Activated naive CD4-positive, alpha-beta T cell treated with anti-CD3 and anti-CD28 coated beads, Interleukin-2, amount 50 U/mL, for 72 hours (primary cell): ENCODE measurements around the gene WDR75. TPM values are rescaled to one million over a fixed set of nuclear protein-coding genes. Genes with fewer than 3 reads are reported as not detected.
A peak's percentile ranks its signal among the peaks of the same experiment; 100 is the strongest.
"Not testable (repeated sequence)": the region's sequence is repeated elsewhere in the genome, so short reads cannot be mapped to it uniquely, and the experiment has no call there.

Experiments
- ATAC-seq, 2 donors: fragments of 150-1000 bp; cut with Tn5 transposase; 2 replicates each; pipeline ENCODE4 v1.10.0; 2021; ENCODE audit warnings: mild to moderate bottlenecking in 2 of 2, moderate library complexity in 2 of 2
- DNase-seq, 2 donors: peaks; one replicate each; pipeline ENCODE4 v3.0.0; 2021 to 2022; ENCODE audit warnings: low spot score in 2 of 2
- H3K27ac Mint-ChIP-seq, 2 donors: one replicate each; pipeline ENCODE4 v1.8.0; 2022; ENCODE audit warnings: mild to moderate bottlenecking in 2 of 2, mixed read lengths in 2 of 2
- H3K36me3 Mint-ChIP-seq, 2 donors: one replicate each; pipeline ENCODE4 v1.8.0; 2022; ENCODE audit warnings: mixed read lengths in 2 of 2
- H3K9me3 Mint-ChIP-seq, 2 donors: one replicate each; pipeline ENCODE4 v1.8.0; 2022; ENCODE audit warnings: mixed read lengths in 2 of 2
- total RNA-seq, 2 donors: library from RNA; stranded (reverse); gene quantifications; one replicate each; pipeline ENCODE4 v1.2.3, GENCODE V29; 2022

Gene WDR75
- total RNA-seq, 2 donors from 2014 or later: 29.8 to 80.1 TPM

DNA sequence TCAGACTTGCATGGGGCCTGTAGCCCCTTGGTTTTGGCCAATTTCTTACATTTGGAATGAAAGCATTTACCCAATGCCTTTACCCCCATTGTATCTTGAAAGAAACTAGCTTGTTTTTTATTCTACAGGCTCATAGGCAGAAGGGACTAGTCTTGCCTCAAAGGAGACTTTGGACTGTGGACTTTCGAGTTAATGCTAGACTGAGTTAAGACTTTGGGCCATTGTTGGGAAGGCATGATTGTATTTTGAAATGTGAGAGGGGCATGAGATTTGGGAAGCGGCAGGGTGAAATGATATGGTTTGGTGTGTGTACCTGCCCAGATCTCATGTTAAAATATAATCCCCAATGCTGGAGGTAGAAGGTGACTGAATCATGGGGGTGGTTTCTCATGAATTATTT is 13.4 kb upstream of the WDR75 start:
- DNase-seq (no peak), ATAC-seq (no peak)
- Mint-ChIP-seq H3K27ac (no peak overlapping the region), H3K36me3 (no peaks in the 10 kb centered on the region), H3K9me3 (no peaks in the 10 kb centered on the region)

GRCh38 chr2:189430448-189430847 is 10.8 kb upstream of the WDR75 start:
- DNase-seq, ATAC-seq, H3K9me3 Mint-ChIP-seq, H3K27ac Mint-ChIP-seq, H3K36me3 Mint-ChIP-seq: not testable (repeated sequence)

DNA sequence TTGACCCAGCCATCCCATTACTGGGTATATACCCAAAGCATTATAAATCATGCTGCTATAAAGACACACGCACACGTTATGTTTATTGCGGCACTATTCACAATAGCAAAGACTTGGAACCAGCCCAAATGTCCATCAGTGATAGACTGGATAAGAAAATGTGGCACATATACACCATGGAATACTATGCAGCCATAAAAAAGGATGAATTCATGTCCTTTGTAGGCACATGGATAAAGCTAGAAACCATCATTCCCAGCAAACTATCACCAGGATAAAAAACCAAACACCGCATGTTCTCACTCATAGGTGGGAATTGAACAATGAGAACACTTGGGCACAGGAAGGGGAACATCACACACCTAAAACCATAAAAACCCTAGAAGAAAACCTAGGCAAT is 5.5 kb upstream of the WDR75 start:
- H3K36me3 Mint-ChIP-seq, ATAC-seq, DNase-seq: not testable (repeated sequence)

GRCh38 chr2:189437926-189438325 is 3.3 kb upstream of the WDR75 start:
- Mint-ChIP-seq H3K27ac (no peak overlapping the region), H3K9me3 (peaks cover 0 to 3% of the 10 kb centered on the region in 2 donors), H3K36me3 (peaks cover 0 to 6% of the 10 kb centered on the region in 2 donors)
- no peak for DNase-seq
- ATAC-seq: no peak

More for the DNA sequence above, 5.5 kb upstream of the WDR75 start:
- H3K27ac Mint-ChIP-seq: peak overlapping the region in 1 of 2 donors; percentile 68
- H3K9me3 Mint-ChIP-seq: not testable (repeated sequence)

DNA sequence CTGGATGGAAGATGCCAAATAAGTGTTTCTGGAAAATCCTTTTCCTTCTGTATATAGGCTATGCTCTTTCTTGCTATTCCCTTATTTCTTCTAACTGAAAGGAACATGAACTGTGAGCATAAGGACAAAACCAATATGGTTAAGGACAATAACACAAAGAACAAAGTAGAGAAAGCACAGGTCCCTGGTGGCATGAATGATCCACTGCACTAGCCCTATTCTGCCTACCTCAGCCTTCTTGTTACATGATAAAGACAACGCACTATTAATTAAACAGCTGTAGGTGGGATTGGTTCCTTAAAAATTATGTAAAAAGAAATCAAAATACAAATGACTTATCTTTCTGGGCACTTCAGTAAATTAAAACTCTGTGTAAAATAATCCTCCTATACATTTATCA is 1.9 kb upstream of the WDR75 start:
- peaks cover 0 to 3% of the 10 kb centered on the region in 2 donors for H3K9me3 Mint-ChIP-seq
- peak overlapping the region in 1 of 2 donors; percentile 32 for H3K27ac Mint-ChIP-seq
- ATAC-seq: no peak
- no peak for DNase-seq
- H3K36me3 Mint-ChIP-seq: peaks cover 0 to 6% of the 10 kb centered on the region in 2 donors

DNA sequence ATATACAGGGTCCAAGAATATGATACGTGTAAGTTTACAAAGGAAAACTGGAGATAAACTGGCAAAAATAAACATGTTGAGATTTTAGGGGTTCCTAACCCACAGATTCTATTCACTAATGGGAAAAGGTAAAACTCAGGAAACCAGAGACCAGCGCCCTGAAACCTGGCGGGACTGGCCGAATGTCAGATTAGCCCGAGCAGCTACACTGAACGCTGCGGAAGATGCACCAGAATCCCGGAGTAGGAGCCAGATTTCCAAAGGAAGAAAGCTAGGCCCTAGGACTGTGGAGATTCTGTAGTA is 679 bp upstream of the WDR75 start:
- H3K36me3 Mint-ChIP-seq: peaks cover 0 to 6% of the 10 kb centered on the region in 2 donors
- ATAC-seq: peak; percentile 13 to 19
- no peak for DNase-seq
- H3K9me3 Mint-ChIP-seq: peaks cover 0 to 3% of the 10 kb centered on the region in 2 donors
- H3K27ac Mint-ChIP-seq: peak overlapping the region in 1 of 2 donors; percentile 99

- peak in 1 of 2 donors; percentile 38 for ATAC-seq
These were observed 418 bp downstream of the WDR75 start for GRCh38 chr2:189441709-189442074.

DNA sequence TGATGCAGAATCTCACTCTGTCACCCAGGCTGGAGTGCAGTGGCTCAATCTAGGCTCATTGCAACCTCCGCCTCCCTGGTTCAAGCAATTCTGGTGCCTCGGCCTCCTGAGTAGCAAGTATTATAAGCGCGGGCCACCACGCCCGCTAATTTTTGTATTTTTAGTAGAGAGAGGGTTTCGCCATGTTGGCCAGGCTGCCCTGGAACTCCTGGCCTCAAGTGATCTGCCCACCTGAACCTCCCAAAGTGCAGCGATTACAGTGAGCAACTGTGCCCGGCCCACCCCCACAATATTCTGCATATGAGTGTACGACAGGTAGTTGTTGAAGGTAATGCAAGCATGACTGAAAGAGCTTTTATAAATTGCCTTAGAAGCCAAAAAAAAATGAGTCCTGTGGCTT is 1.2 kb downstream of the WDR75 start:
- DNase-seq (no peak), ATAC-seq (no peak)
- Mint-ChIP-seq H3K9me3 (no peaks in the 10 kb centered on the region), H3K27ac (peak overlapping the region in 1 of 2 donors; percentile 88), H3K36me3 (peaks cover 11 to 16% of the 10 kb centered on the region in 2 donors)

More at GRCh38 chr2:189441709-189442074, 418 bp downstream of the WDR75 start:
- no peak for DNase-seq
- peak overlapping the region in 1 of 2 donors; percentile 99 for H3K27ac Mint-ChIP-seq
- peaks cover 0 to under 1% of the 10 kb centered on the region in 2 donors for H3K9me3 Mint-ChIP-seq
- peaks cover 6 to 9% of the 10 kb centered on the region in 2 donors for H3K36me3 Mint-ChIP-seq

DNA sequence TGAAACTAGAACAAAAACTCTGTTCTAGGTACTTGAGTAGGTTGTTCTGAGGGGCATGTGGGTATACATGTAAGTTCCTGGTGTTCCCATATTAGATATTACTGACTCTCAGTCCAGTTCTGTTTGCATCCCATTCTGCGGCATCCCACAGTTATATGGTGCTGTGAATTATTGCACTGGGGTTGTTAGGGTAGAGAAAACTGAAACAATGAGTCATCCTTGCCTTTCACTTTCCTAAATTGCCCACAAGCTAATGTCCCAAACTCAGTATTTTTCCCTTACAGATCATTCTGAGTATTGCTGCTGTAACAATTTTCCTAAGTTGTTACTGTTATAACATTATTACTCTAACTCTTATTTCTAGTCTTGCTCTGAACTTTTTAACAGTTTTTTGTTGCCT is 3.0 kb downstream of the WDR75 start:
- Mint-ChIP-seq H3K9me3 (no peaks in the 10 kb centered on the region), H3K27ac (no peak overlapping the region), H3K36me3 (peaks cover 11 to 16% of the 10 kb centered on the region in 2 donors)
- ATAC-seq (peak; percentile 43 to 56), DNase-seq (peak in 1 of 2 donors; percentile 26)

- no peaks in the 10 kb centered on the region for H3K9me3 Mint-ChIP-seq
- DNase-seq: no peak
- peak in 1 of 2 donors; percentile 39 for ATAC-seq
- H3K27ac Mint-ChIP-seq: peak overlapping the region; percentile 22 to 80
- peaks cover 8 to 20% of the 10 kb centered on the region in 2 donors for H3K36me3 Mint-ChIP-seq
These were observed 5.5 kb downstream of the WDR75 start for GRCh38 chr2:189446780-189447179.

- H3K36me3 Mint-ChIP-seq: peaks cover 5 to 23% of the 10 kb centered on the region in 2 donors
- H3K9me3 Mint-ChIP-seq: no peaks in the 10 kb centered on the region
- ATAC-seq: no peak
- no peak overlapping the region for H3K27ac Mint-ChIP-seq
- no peak for DNase-seq
These were observed 12.7 kb downstream of the WDR75 start for GRCh38 chr2:189454009-189454408.

- Mint-ChIP-seq H3K27ac (no peak overlapping the region), H3K36me3 (peaks cover 6 to 32% of the 10 kb centered on the region in 2 donors), H3K9me3 (no peaks in the 10 kb centered on the region)
- no peak for ATAC-seq
- no peak for DNase-seq
These were observed 23.8 kb downstream of the WDR75 start for GRCh38 chr2:189465076-189465475.

- DNase-seq (no peak), ATAC-seq (no peak)
- Mint-ChIP-seq H3K36me3 (peaks cover 6 to 30% of the 10 kb centered on the region in 2 donors), H3K27ac (no peak overlapping the region), H3K9me3 (no peaks in the 10 kb centered on the region)
These were observed 24.2 kb downstream of the WDR75 start for GRCh38 chr2:189465478-189465877.

DNA sequence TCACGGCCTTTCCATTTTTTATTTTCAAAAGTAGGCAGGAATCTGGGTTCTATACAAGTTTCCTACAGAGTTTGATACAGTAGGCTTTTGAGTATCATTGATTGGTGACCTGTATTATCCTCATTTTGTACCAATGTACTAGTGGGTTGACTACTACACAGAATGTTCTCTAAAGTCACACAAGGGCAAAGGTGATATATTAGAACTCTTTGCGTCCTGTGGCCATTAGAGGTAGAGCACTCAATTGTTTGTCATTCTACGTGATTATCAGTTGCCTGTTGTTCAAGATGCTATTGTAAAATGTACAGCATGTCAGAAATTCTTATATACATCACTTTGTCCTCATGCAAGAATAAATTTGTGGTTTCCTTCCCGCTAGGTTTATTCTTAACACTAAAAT is 24.8 kb downstream of the WDR75 start:
- peaks cover 6 to 30% of the 10 kb centered on the region in 2 donors for H3K36me3 Mint-ChIP-seq
- H3K27ac Mint-ChIP-seq: no peak overlapping the region
- DNase-seq (no peak), ATAC-seq (no peak)
- H3K9me3 Mint-ChIP-seq: no peaks in the 10 kb centered on the region

- DNase-seq (no peak), ATAC-seq (peak in 1 of 2 donors; percentile 35)
- H3K9me3 Mint-ChIP-seq: no peaks in the 10 kb centered on the region
- peaks cover 6 to 30% of the 10 kb centered on the region in 2 donors for H3K36me3 Mint-ChIP-seq
- peak overlapping the region in 1 of 2 donors; percentile 59 for H3K27ac Mint-ChIP-seq
These were observed 25.4 kb downstream of the WDR75 start for GRCh38 chr2:189466656-189467055.

GRCh38 chr2:189467160-189467559 is 25.9 kb downstream of the WDR75 start:
- peak overlapping the region in 1 of 2 donors; percentile 59 for H3K27ac Mint-ChIP-seq
- H3K36me3 Mint-ChIP-seq: peaks cover 6 to 30% of the 10 kb centered on the region in 2 donors
- no peaks in the 10 kb centered on the region for H3K9me3 Mint-ChIP-seq
- DNase-seq (no peak), ATAC-seq (no peak)

GRCh38 chr2:189467593-189467992 is 26.3 kb downstream of the WDR75 start:
- ATAC-seq (no peak), DNase-seq (no peak)

DNA sequence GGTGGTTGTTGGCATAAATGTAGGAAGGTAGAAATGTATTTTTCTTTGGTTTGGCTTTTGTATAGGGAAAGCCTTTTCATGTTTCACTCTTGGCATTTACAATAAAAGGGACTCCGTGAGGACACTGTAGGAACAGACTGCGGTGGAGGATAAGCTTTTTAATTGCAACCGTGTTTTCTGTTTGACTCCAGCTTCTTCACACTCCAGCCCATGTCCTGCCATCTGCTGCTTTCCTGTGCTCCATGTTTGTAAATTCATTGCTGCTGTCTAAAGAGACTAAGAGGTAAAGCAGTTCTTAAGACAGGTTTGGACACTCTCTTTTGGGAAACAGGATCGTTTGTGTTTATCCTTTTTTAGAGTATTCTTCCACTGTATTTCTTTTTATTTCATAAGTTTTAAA is 33.3 kb downstream of the WDR75 start:
- H3K27ac Mint-ChIP-seq: peak overlapping the region in 1 of 2 donors; percentile 27
- peaks cover 5 to 12% of the 10 kb centered on the region in 2 donors for H3K36me3 Mint-ChIP-seq
- H3K9me3 Mint-ChIP-seq: no peaks in the 10 kb centered on the region

More at GRCh38 chr2:189467593-189467992, 26.3 kb downstream of the WDR75 start:
- Mint-ChIP-seq H3K36me3 (peaks cover 6 to 27% of the 10 kb centered on the region in 2 donors), H3K9me3 (no peaks in the 10 kb centered on the region), H3K27ac (peak overlapping the region in 1 of 2 donors; percentile 59)

More for the DNA sequence above, 33.3 kb downstream of the WDR75 start:
- DNase-seq (no peak), ATAC-seq (no peak)
